Suppressor macrophage treated with lipopolysaccharide for 4 hours (primary cell): ENCODE measurements around the gene PLCB1.
"Not testable (repeated sequence)": the region's sequence is repeated elsewhere in the genome, so short reads cannot be mapped to it uniquely, and the experiment has no call there.

Experiments used
- DNase-seq: peaks from one replicate; pipeline ENCODE4 v3.0.0-alpha.2; 2020

PLCB1 gene

GRCh38 chr20:8131598-8132483, at the start of gene PLCB1:
Gene PLCB1 (plus strand): TSS chr20:8132266. CDS start chr20:8132652, 386 bp downstream.
- peak; percentile 89 for DNase-seq

- peak; percentile 58 for DNase-seq
These were observed 49.1 kb upstream of the PLCB1 start for GRCh38 chr20:8082989-8083388.

GRCh38 chr20:8089668-8090067, 42.4 kb upstream of the PLCB1 start:
- peak; percentile 8 for DNase-seq

GRCh38 chr20:8094415-8094818, 37.6 kb upstream of the PLCB1 start:
- peak; percentile 23 for DNase-seq

- peak; percentile 89 for DNase-seq
These were observed 37.2 kb upstream of the PLCB1 start for GRCh38 chr20:8094850-8095249.

GRCh38 chr20:8095648-8096572, 36.2 kb upstream of the PLCB1 start:
- DNase-seq, result peak; percentile 35

- no peak for DNase-seq
These were observed 34.8 kb upstream of the PLCB1 start for GRCh38 chr20:8097307-8097706.

- DNase-seq, result no peak
These were observed 27.8 kb upstream of the PLCB1 start for GRCh38 chr20:8104252-8104651.

GRCh38 chr20:8114612-8115011, 17.5 kb upstream of the PLCB1 start:
- DNase-seq, result not testable (repeated sequence)

- DNase-seq, result no peak
These were observed 16.6 kb upstream of the PLCB1 start for GRCh38 chr20:8115436-8115835.

GRCh38 chr20:8116067-8116811, 15.8 kb upstream of the PLCB1 start:
- DNase-seq, result no peak

GRCh38 chr20:8117636-8118035, 14.4 kb upstream of the PLCB1 start:
- no peak for DNase-seq

GRCh38 chr20:8118039-8118438, 14.0 kb upstream of the PLCB1 start:
- DNase-seq, result no peak

GRCh38 chr20:8118760-8119159, 13.3 kb upstream of the PLCB1 start:
- no peak for DNase-seq

- DNase-seq, result no peak
These were observed 10.4 kb upstream of the PLCB1 start for GRCh38 chr20:8121666-8122065.

GRCh38 chr20:8124639-8125038, 7.4 kb upstream of the PLCB1 start:
- DNase-seq, result no peak

- DNase-seq, result no peak
These were observed 5.9 kb upstream of the PLCB1 start for GRCh38 chr20:8126181-8126580.

GRCh38 chr20:8126841-8127378, 5.2 kb upstream of the PLCB1 start:
- DNase-seq, result no peak

- DNase-seq, result no peak
These were observed 4.4 kb upstream of the PLCB1 start for GRCh38 chr20:8127553-8128255.

- no peak for DNase-seq
These were observed 3.6 kb upstream of the PLCB1 start for GRCh38 chr20:8128291-8129060.
